K562 (cell line): ENCODE results near the gene KIF17. TPM values are rescaled to one million over a fixed set of nuclear protein-coding genes. Genes with fewer than 3 reads are reported as not detected.
A peak's percentile ranks its signal among the peaks of the same experiment; 100 is the strongest.

Experiments used
- ADNP ChIP-seq: fragments of 200-800 bp; sonication (Bioruptor generic); IDR thresholded peaks from 2 replicates; pipeline ENCODE4 v1.6.1; 2016; ENCODE audit warnings: missing genetic modification characterization, missing compliant biosample characterization
- CTCF ChIP-seq, 3 experiments: IDR thresholded peaks in 2 of 3; conservative IDR thresholded peaks in 1 of 3; 2 replicates each; pipeline ENCODE4 v1.5.1; 2011 to 2012; ENCODE audit warnings: low read length in 3 of 3, mild to moderate bottlenecking in 3 of 3, control low read depth in 2 of 3, improper control_type of control experiment in 1 of 3, inconsistent platforms in 1 of 3, low read depth in 1 of 3, mixed read lengths in 1 of 3, moderate library complexity in 1 of 3; ENCODE audit not compliant: insufficient read depth in 2 of 3
- HDAC8 ChIP-seq: fragments of 450-650 bp; IDR thresholded peaks from 2 replicates; pipeline ENCODE4 v1.6.1; 2016; ENCODE audit warnings: mild to moderate bottlenecking, missing genetic modification characterization, moderate library complexity, missing compliant biosample characterization
- KLF6 ChIP-seq: fragments of 250-450 bp; sonication (Bioruptor Pico); IDR thresholded peaks from 2 replicates; pipeline ENCODE4 v1.4.0; 2020; ENCODE audit warnings: mild to moderate bottlenecking, moderate library complexity, borderline replicate concordance
- NCOA2 ChIP-seq, 2 experiments: fragments of 450-650 bp; IDR thresholded peaks; 2 replicates each; pipeline ENCODE4 v1.6.1; 2018; ENCODE audit warnings: mild to moderate bottlenecking in 2 of 2, moderate library complexity in 1 of 2; ENCODE audit not compliant: partially characterized antibody in 2 of 2
- NUFIP1 ChIP-seq: fragments of 450-650 bp; IDR thresholded peaks from 2 replicates; pipeline ENCODE4 v1.6.1; 2018; ENCODE audit not compliant: partially characterized antibody
- REST ChIP-seq, 2 experiments: fragments of 450-650 bp; formaldehyde crosslinking in 1 of 2; IDR thresholded peaks; 2 replicates each; pipeline versions ENCODE4 v1.4.0 to v1.6.1; 2014 to 2020; ENCODE audit warnings: mild to moderate bottlenecking in 2 of 2, borderline replicate concordance in 1 of 2, low read depth in 1 of 2
- ZBTB8A ChIP-seq: fragments of 450-650 bp; IDR thresholded peaks from 2 replicates; pipeline ENCODE4 v1.6.1; 2018; ENCODE audit warnings: mild to moderate bottlenecking, moderate library complexity; ENCODE audit not compliant: partially characterized antibody
- polyA plus RNA-seq, 8 experiments: library from polyadenylated mRNA; depleted of rRNA in 4 of 8; stranded (reverse) in 5 of 8; unstranded in 3 of 8; fragments of >200 nt; fragmentation: Nextera tagmentation in 2 of 8; fragmentation: Illumina TruSeq in 1 of 8; extraction: Ambion mirVana in 2 of 8; extraction: Trizol in 1 of 8; gene quantifications; 2 replicates each; pipeline versions ENCODE4 v1.2.1 to v1.2.3, GENCODE V29; 2011 to 2014; ENCODE audit warnings: inconsistent platforms in 1 of 8, missing spikeins in 1 of 8
- total RNA-seq, 7 experiments: library from RNA; depleted of rRNA in 6 of 7; stranded (reverse); fragments of >200 nt in 6 of 7; fragmentation: Illumina TruSeq in 2 of 7; extraction: Trizol in 2 of 7; gene quantifications; 2 replicates each; pipeline versions ENCODE4 v1.2.1 to v1.2.3, GENCODE V29; 2011 to 2021; ENCODE audit warnings: low replicate concordance in 1 of 7
- TF ChIP-seq, protein P1 (sequence below): fragments of 250-450 bp; sonication (Bioruptor Pico); IDR thresholded peaks from 2 replicates; pipeline ENCODE4 v1.9.0; 2021; ENCODE audit warnings: mild to moderate bottlenecking, inconsistent platforms
- TF ChIP-seq, protein P2 (sequence below): fragments of 450-650 bp; IDR thresholded peaks from 2 replicates; pipeline ENCODE4 v1.6.1; 2016; ENCODE audit warnings: low read depth, mild to moderate bottlenecking, moderate library complexity
- TF ChIP-seq, protein P3 (sequence below): sonication (generic); formaldehyde crosslinking; IDR thresholded peaks from 2 replicates; pipeline ENCODE4 v1.4.0; 2020; ENCODE audit warnings: mild to moderate bottlenecking, missing genetic modification reagents

The KIF17 gene
- total and polyA plus RNA-seq, 9 of the 15 experiments (the other 6 are each of a cell fraction or from before 2014, with no cell fraction given), result 0.04 to 0.47 (median 0.18) TPM; not detected in 5

- peak; percentile 29; the same call in 1 of the 2 replicates for TF ChIP-seq REST (IDR thresholded peaks at IDR 0.05; ENCODE audit: borderline replicate concordance)
- TF ChIP-seq REST (CRISPR knock-in tag; IDR thresholded peaks at IDR 0.05; ENCODE audit: low read depth), result no peak
- TF ChIP-seq, protein P1, sequence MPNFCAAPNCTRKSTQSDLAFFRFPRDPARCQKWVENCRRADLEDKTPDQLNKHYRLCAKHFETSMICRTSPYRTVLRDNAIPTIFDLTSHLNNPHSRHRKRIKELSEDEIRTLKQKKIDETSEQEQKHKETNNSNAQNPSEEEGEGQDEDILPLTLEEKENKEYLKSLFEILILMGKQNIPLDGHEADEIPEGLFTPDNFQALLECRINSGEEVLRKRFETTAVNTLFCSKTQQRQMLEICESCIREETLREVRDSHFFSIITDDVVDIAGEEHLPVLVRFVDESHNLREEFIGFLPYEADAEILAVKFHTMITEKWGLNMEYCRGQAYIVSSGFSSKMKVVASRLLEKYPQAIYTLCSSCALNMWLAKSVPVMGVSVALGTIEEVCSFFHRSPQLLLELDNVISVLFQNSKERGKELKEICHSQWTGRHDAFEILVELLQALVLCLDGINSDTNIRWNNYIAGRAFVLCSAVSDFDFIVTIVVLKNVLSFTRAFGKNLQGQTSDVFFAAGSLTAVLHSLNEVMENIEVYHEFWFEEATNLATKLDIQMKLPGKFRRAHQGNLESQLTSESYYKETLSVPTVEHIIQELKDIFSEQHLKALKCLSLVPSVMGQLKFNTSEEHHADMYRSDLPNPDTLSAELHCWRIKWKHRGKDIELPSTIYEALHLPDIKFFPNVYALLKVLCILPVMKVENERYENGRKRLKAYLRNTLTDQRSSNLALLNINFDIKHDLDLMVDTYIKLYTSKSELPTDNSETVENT, result no peak
- TF ChIP-seq ADNP (tag), result no peak
- no peak for TF ChIP-seq KLF6 (CRISPR knock-in tag)
- TF ChIP-seq, protein P2, sequence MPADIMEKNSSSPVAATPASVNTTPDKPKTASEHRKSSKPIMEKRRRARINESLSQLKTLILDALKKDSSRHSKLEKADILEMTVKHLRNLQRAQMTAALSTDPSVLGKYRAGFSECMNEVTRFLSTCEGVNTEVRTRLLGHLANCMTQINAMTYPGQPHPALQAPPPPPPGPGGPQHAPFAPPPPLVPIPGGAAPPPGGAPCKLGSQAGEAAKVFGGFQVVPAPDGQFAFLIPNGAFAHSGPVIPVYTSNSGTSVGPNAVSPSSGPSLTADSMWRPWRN, result no peak
- TF ChIP-seq, protein P3, sequence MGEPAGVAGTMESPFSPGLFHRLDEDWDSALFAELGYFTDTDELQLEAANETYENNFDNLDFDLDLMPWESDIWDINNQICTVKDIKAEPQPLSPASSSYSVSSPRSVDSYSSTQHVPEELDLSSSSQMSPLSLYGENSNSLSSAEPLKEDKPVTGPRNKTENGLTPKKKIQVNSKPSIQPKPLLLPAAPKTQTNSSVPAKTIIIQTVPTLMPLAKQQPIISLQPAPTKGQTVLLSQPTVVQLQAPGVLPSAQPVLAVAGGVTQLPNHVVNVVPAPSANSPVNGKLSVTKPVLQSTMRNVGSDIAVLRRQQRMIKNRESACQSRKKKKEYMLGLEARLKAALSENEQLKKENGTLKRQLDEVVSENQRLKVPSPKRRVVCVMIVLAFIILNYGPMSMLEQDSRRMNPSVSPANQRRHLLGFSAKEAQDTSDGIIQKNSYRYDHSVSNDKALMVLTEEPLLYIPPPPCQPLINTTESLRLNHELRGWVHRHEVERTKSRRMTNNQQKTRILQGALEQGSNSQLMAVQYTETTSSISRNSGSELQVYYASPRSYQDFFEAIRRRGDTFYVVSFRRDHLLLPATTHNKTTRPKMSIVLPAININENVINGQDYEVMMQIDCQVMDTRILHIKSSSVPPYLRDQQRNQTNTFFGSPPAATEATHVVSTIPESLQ (CRISPR knock-in tag), result no peak
- TF ChIP-seq NCOA2 (IDR thresholded peaks at IDR 0.05; ENCODE audit: partially characterized antibody in 2 of 2), result no peak
- no peak for TF ChIP-seq HDAC8 (tag)
- no peak for TF ChIP-seq ZBTB8A
- no peak for TF ChIP-seq NUFIP1
- peak; percentile 57 to 64 (median 62) for TF ChIP-seq CTCF (IDR thresholded peaks at IDR 0.05 in 2 of 3, conservative IDR thresholded peaks at IDR 0.05 in 1 of 3; ENCODE audit: insufficient read depth in 2 of 3, low read depth in 1 of 3, low read length in 3 of 3)
Observed at GRCh38 chr1:20702416-20702815, 15.4 kb downstream of the KIF17 start (continued).
